NCI-H1105 (cell line): Measurements from ENCODE around the gene CACNA1G.
A peak's percentile ranks its signal among the peaks of the same experiment; 100 is the strongest.

Experiments used
- DNase-seq: peaks from one replicate; lab custom pipeline; 2025; lab: John Stamatoyannopoulos, UW

Gene CACNA1G

GRCh38 chr17:50533720-50534148 lies 26.8 kb upstream of the CACNA1G start:
- DNase-seq: no peak

GRCh38 chr17:50534222-50534978 lies 26.1 kb upstream of the CACNA1G start:
- no peak for DNase-seq

- no peak for DNase-seq
These were observed 25.6 kb upstream of the CACNA1G start for GRCh38 chr17:50534979-50535326.

GRCh38 chr17:50535407-50535806 lies 25.1 kb upstream of the CACNA1G start:
- no peak for DNase-seq

GRCh38 chr17:50536683-50537646 lies 23.6 kb upstream of the CACNA1G start:
- DNase-seq: no peak

GRCh38 chr17:50537721-50538548 lies 22.6 kb upstream of the CACNA1G start:
- no peak for DNase-seq

- DNase-seq: no peak
These were observed 21.7 kb upstream of the CACNA1G start for GRCh38 chr17:50538549-50539410.

- no peak for DNase-seq
These were observed 20.6 kb upstream of the CACNA1G start for GRCh38 chr17:50539762-50540559.

GRCh38 chr17:50540560-50541401 lies 19.7 kb upstream of the CACNA1G start:
- no peak for DNase-seq

- no peak for DNase-seq
These were observed 19.2 kb upstream of the CACNA1G start for GRCh38 chr17:50541402-50541715.

- peak; percentile 70 for DNase-seq
These were observed 18.5 kb upstream of the CACNA1G start for GRCh38 chr17:50541716-50542688.

GRCh38 chr17:50542795-50543774 lies 17.4 kb upstream of the CACNA1G start:
- no peak for DNase-seq

- DNase-seq: no peak
These were observed 16.0 kb upstream of the CACNA1G start for GRCh38 chr17:50544516-50544915.

GRCh38 chr17:50545311-50545710 lies 15.2 kb upstream of the CACNA1G start:
- DNase-seq: no peak

GRCh38 chr17:50546701-50547034 lies 13.8 kb upstream of the CACNA1G start:
- no peak for DNase-seq

- peak; percentile 90 for DNase-seq
These were observed 13.3 kb upstream of the CACNA1G start, which contains the start of gene SPATA20 for GRCh38 chr17:50547035-50547735. TSS of gene SPATA20 (plus strand) at chr17:50547174. CDS start at chr17:50547209, 35 bp downstream.

GRCh38 chr17:50547736-50548083 lies 12.8 kb upstream of the CACNA1G start:
- DNase-seq: no peak
